ENCODE measurements around the gene MCRIP1.

MCRIP1 gene

DNA sequence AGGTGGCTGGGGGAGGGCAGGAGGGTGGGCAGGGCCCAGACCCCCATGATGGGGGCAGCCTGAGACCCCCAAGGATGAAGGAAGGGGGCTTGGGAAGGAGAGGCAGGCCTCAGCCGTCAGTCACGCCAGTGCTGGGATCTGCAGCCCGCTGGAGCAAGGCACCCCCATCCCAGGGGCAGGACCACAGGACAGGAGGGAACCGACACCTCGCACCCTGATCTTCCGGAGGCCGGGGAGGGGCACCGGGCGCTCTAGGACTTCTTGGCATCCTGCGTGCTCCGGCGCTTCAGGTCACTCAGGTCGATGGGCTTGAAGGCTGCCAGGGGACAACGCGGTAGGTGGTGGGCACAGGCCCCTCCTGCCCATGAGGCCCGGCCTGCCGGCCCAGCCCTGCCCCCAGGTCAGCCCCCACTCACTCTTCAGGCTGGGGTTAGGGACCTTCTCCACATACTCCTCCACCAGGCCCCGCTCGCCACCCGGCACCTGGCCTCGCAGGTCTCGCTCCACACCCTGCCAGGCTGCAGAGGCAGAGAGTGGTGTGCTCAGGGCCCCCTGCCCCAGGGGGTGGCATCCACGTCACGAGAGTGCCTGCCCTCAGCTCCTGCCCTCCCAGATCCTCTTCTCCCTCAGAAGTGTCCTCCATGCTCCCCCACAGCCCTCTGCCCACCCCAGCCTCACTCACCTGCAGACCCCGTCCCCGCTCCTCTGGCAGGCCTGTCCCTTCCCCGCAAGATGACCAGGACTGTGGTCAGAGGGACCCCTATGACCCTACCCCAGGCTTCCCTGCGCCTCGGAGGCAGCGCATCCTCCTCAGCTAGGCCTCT is 9.9 kb downstream of the MCRIP1 start:
- H3K4me2 ChIP-seq (ENCODE audit: low read length) = no peak overlapping the region
- H3K79me2 ChIP-seq (ENCODE audit: low read length) = no peaks in the 10 kb centered on the region
- no peak overlapping the region for H2AFZ ChIP-seq (ENCODE audit: low read depth, low read length)
- no peaks in the 10 kb centered on the region for H3K36me3 ChIP-seq (replicated peaks; ENCODE audit: low read depth, low read length)
- H4K20me1 ChIP-seq (ENCODE audit: insufficient read depth, low read length) = no peaks in the 10 kb centered on the region
- H3K4me3 ChIP-seq (ENCODE audit: low read length) = no peak overlapping the region
- H3K27ac ChIP-seq (ENCODE audit: low read length) = no peak overlapping the region
- TF ChIP-seq, protein P1, sequence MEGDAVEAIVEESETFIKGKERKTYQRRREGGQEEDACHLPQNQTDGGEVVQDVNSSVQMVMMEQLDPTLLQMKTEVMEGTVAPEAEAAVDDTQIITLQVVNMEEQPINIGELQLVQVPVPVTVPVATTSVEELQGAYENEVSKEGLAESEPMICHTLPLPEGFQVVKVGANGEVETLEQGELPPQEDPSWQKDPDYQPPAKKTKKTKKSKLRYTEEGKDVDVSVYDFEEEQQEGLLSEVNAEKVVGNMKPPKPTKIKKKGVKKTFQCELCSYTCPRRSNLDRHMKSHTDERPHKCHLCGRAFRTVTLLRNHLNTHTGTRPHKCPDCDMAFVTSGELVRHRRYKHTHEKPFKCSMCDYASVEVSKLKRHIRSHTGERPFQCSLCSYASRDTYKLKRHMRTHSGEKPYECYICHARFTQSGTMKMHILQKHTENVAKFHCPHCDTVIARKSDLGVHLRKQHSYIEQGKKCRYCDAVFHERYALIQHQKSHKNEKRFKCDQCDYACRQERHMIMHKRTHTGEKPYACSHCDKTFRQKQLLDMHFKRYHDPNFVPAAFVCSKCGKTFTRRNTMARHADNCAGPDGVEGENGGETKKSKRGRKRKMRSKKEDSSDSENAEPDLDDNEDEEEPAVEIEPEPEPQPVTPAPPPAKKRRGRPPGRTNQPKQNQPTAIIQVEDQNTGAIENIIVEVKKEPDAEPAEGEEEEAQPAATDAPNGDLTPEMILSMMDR (IDR thresholded peaks at IDR 0.05; ENCODE audit: low read depth, low read length) = no peak
- no peak for TF ChIP-seq EZH2phosphoT487 (IDR thresholded peaks at IDR 0.05; ENCODE audit: low read depth)
- H3K9ac ChIP-seq (ENCODE audit: low read length) = no peak overlapping the region
- H3K27me3 ChIP-seq (ENCODE audit: low read depth, low read length) = no peaks in the 10 kb centered on the region
- H3K4me1 ChIP-seq (ENCODE audit: low read length) = no peaks in the 10 kb centered on the region
- H3K9me3 ChIP-seq (ENCODE audit: insufficient read depth, low read length) = no peaks in the 10 kb centered on the region

DNA sequence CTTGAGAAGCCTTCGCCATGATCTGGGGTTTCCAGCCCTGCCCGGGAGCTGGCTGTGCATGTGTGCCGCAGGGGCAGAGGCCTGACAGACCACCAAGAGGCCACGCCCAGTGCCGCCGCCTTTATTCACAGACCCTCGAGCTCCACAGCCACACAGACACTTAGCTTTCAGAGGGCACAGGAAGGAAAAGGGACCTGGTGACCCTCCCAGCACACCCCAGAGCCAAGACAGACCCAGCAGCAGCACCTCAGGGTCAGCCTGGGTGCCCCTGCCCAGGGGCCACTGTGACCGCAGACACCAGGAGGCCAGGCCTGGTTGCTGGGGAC is 10.8 kb downstream of the MCRIP1 start:
- no peaks in the 10 kb centered on the region for H4K20me1 ChIP-seq (ENCODE audit: insufficient read depth, low read length)
- no peaks in the 10 kb centered on the region for H3K27me3 ChIP-seq (ENCODE audit: low read depth, low read length)
- no peak overlapping the region for H3K9ac ChIP-seq (ENCODE audit: low read length)
- H3K4me1 ChIP-seq (ENCODE audit: low read length) = no peaks in the 10 kb centered on the region
- no peaks in the 10 kb centered on the region for H3K9me3 ChIP-seq (ENCODE audit: insufficient read depth, low read length)
- no peaks in the 10 kb centered on the region for H3K36me3 ChIP-seq (replicated peaks; ENCODE audit: low read depth, low read length)
- TF ChIP-seq EZH2phosphoT487 (IDR thresholded peaks at IDR 0.05; ENCODE audit: low read depth) = no peak
- TF ChIP-seq, protein P1 (IDR thresholded peaks at IDR 0.05; ENCODE audit: low read depth, low read length) = no peak
- no peak overlapping the region for H3K27ac ChIP-seq (ENCODE audit: low read length)
- no peaks in the 10 kb centered on the region for H3K79me2 ChIP-seq (ENCODE audit: low read length)
- H3K4me2 ChIP-seq (ENCODE audit: low read length) = no peak overlapping the region
- no peak overlapping the region for H3K4me3 ChIP-seq (ENCODE audit: low read length)
- H2AFZ ChIP-seq (ENCODE audit: low read depth, low read length) = no peak overlapping the region

DNA sequence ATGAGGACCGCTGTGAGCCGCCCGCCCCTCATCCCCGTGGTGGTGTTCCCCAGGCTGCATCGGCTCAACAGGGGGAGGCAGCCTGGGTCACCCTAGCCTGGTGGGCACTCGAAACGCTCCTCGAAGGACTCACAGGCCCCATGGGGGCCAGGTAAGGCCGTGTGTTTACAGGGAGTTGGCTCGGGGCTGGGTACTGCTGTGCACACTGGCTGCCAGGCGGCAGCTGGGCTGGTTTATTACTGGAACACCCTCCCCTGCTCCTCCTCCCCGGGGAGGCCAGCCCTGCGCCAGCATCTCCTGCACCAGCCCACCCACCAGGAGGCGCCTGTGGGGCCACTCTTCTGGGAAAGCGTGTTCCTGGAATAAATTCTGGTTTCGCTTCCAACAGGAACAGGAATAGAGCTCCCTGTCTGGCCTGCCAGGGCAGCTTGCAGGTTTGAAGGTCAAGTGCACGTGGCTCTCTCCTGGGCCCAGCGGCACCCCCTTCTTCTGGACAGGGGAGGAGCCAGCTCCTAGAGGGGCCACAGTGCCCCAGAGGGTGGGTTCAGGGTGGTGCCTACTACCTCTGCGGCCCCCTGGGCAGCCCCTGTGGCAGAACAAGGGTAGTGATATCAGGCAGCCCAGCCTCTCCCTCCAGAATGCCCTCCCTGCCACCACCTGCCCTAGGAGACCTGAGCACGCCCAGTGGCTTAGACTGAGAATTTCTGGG is 11.3 kb downstream of the MCRIP1 start:
- Histone ChIP-seq H3K4me3 (ENCODE audit: low read length) (no peak overlapping the region), H3K9ac (ENCODE audit: low read length) (no peak overlapping the region), H3K27ac (ENCODE audit: low read length) (no peak overlapping the region)

DNA sequence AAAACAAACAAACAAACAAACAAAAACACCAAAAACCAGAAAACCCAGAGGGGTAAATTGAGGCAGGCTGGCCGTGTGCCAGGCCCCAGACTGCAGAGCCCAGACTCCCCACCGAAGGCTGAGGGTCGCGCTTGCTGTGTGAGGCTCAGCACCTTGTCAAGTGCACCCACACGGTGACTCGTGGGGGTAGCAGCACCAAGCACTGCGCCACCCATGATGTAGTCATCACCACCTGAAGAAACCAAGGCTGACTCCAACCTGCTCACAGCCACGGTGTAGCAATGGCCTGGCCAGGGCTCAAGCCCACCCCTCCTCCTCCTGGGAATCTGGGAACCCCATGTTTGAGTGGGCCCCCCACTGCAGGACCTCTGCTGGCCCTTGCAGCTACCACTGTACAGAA is 11.9 kb downstream of the MCRIP1 start:
- no peaks in the 10 kb centered on the region for H3K36me3 ChIP-seq (replicated peaks; ENCODE audit: low read depth, low read length)
- H3K79me2 ChIP-seq (ENCODE audit: low read length) = no peaks in the 10 kb centered on the region
- no peak overlapping the region for H2AFZ ChIP-seq (ENCODE audit: low read depth, low read length)
- no peaks in the 10 kb centered on the region for H3K27me3 ChIP-seq (ENCODE audit: low read depth, low read length)
- H3K27ac ChIP-seq (ENCODE audit: low read length) = no peak overlapping the region
- no peaks in the 10 kb centered on the region for H3K4me1 ChIP-seq (ENCODE audit: low read length)
- TF ChIP-seq EZH2phosphoT487 (IDR thresholded peaks at IDR 0.05; ENCODE audit: low read depth) = no peak
- TF ChIP-seq, protein P1 (IDR thresholded peaks at IDR 0.05; ENCODE audit: low read depth, low read length) = no peak
- H4K20me1 ChIP-seq (ENCODE audit: insufficient read depth, low read length) = no peaks in the 10 kb centered on the region
- no peaks in the 10 kb centered on the region for H3K9me3 ChIP-seq (ENCODE audit: insufficient read depth, low read length)
- no peak overlapping the region for H3K4me2 ChIP-seq (ENCODE audit: low read length)
- no peak overlapping the region for H3K9ac ChIP-seq (ENCODE audit: low read length)
- H3K4me3 ChIP-seq (ENCODE audit: low read length) = no peak overlapping the region

More for the DNA sequence above, 11.3 kb downstream of the MCRIP1 start:
- H4K20me1 ChIP-seq (ENCODE audit: insufficient read depth, low read length) = no peaks in the 10 kb centered on the region
- no peaks in the 10 kb centered on the region for H3K36me3 ChIP-seq (replicated peaks; ENCODE audit: low read depth, low read length)
- H3K4me1 ChIP-seq (ENCODE audit: low read length) = no peaks in the 10 kb centered on the region
- H3K9me3 ChIP-seq (ENCODE audit: insufficient read depth, low read length) = no peaks in the 10 kb centered on the region
- no peak overlapping the region for H3K4me2 ChIP-seq (ENCODE audit: low read length)
- TF ChIP-seq EZH2phosphoT487 (IDR thresholded peaks at IDR 0.05; ENCODE audit: low read depth) = no peak
- TF ChIP-seq, protein P1 (IDR thresholded peaks at IDR 0.05; ENCODE audit: low read depth, low read length) = peak; percentile 22; the same call in 1 of the 2 replicates
- no peaks in the 10 kb centered on the region for H3K27me3 ChIP-seq (ENCODE audit: low read depth, low read length)
- no peak overlapping the region for H2AFZ ChIP-seq (ENCODE audit: low read depth, low read length)
- H3K79me2 ChIP-seq (ENCODE audit: low read length) = no peaks in the 10 kb centered on the region

All from OCI-LY3 (cell line).